Measurements from ENCODE around the gene FAM219A.

FAM219A gene

GRCh38 chr9:34465468-34465867, 7.1 kb upstream of the FAM219A start:
- Histone ChIP-seq H3K4me2 (ENCODE audit: low read depth, low read length, poor library complexity, severe bottlenecking) (no peak overlapping the region), H3F3A (ENCODE audit: insufficient read depth) (no peaks in the 10 kb centered on the region), H4K20me1 (ENCODE audit: low read depth, low read length) (no peaks in the 10 kb centered on the region; the same call in 1 of the 2 replicates), H2AFZ (ENCODE audit: low read depth, low read length, severe bottlenecking) (no peak overlapping the region), H3K27ac (ENCODE audit: low read depth, low read length) (no peak overlapping the region), H3K36me3 (ENCODE audit: low read length) (no peaks in the 10 kb centered on the region), H3K9ac (ENCODE audit: low read length) (no peak overlapping the region), H3K4me3 (ENCODE audit: insufficient read depth, low read length, poor library complexity, severe bottlenecking) (no peak overlapping the region), H3K9me2 (replicated peaks; ENCODE audit: insufficient read depth, low read length) (no peaks in the 10 kb centered on the region), H3K79me2 (ENCODE audit: insufficient read depth, low read length) (no peaks in the 10 kb centered on the region), H3K27me3 (ENCODE audit: low read length) (no peaks in the 10 kb centered on the region; the same call in 1 of the 2 replicates), H3K9me3 (ENCODE audit: insufficient read depth, low read length) (no peaks in the 10 kb centered on the region)
- TF ChIP-seq EZH2phosphoT487 (conservative IDR thresholded peaks at IDR 0.05; ENCODE audit: low read length), result no peak
- no peak for TF ChIP-seq CTCF (IDR thresholded peaks at IDR 0.05; ENCODE audit: insufficient read depth, low read length, poor library complexity, severe bottlenecking)

GRCh38 chr9:34464571-34464970, 6.2 kb upstream of the FAM219A start:
- Histone ChIP-seq H3K27ac (ENCODE audit: low read depth, low read length) (no peak overlapping the region), H3K4me3 (ENCODE audit: insufficient read depth, low read length, poor library complexity, severe bottlenecking) (no peak overlapping the region), H3K9ac (ENCODE audit: low read length) (no peak overlapping the region), H3K9me2 (replicated peaks; ENCODE audit: insufficient read depth, low read length) (no peaks in the 10 kb centered on the region), H3K4me2 (ENCODE audit: low read depth, low read length, poor library complexity, severe bottlenecking) (no peak overlapping the region), H3K79me2 (ENCODE audit: insufficient read depth, low read length) (no peaks in the 10 kb centered on the region), H3K36me3 (ENCODE audit: low read length) (no peaks in the 10 kb centered on the region), H3K9me3 (ENCODE audit: insufficient read depth, low read length) (no peaks in the 10 kb centered on the region), H3K27me3 (ENCODE audit: low read length) (no peaks in the 10 kb centered on the region; the same call in 1 of the 2 replicates), H2AFZ (ENCODE audit: low read depth, low read length, severe bottlenecking) (no peak overlapping the region), H4K20me1 (ENCODE audit: low read depth, low read length) (no peaks in the 10 kb centered on the region), H3F3A (ENCODE audit: insufficient read depth) (no peaks in the 10 kb centered on the region)
- no peak for TF ChIP-seq CTCF (IDR thresholded peaks at IDR 0.05; ENCODE audit: insufficient read depth, low read length, poor library complexity, severe bottlenecking)

- Histone ChIP-seq H3K27me3 (ENCODE audit: low read length) (no peaks in the 10 kb centered on the region; the same call in 1 of the 2 replicates), H3K27ac (ENCODE audit: low read depth, low read length) (no peak overlapping the region), H4K20me1 (ENCODE audit: low read depth, low read length) (no peaks in the 10 kb centered on the region), H3K4me2 (ENCODE audit: low read depth, low read length, poor library complexity, severe bottlenecking) (no peak overlapping the region), H3K9ac (ENCODE audit: low read length) (no peak overlapping the region), H3F3A (ENCODE audit: insufficient read depth) (no peaks in the 10 kb centered on the region), H3K9me2 (replicated peaks; ENCODE audit: insufficient read depth, low read length) (no peaks in the 10 kb centered on the region), H2AFZ (ENCODE audit: low read depth, low read length, severe bottlenecking) (no peak overlapping the region), H3K4me3 (ENCODE audit: insufficient read depth, low read length, poor library complexity, severe bottlenecking) (no peak overlapping the region), H3K36me3 (ENCODE audit: low read length) (no peaks in the 10 kb centered on the region), H3K9me3 (ENCODE audit: insufficient read depth, low read length) (no peaks in the 10 kb centered on the region), H3K79me2 (ENCODE audit: insufficient read depth, low read length) (no peaks in the 10 kb centered on the region)
- TF ChIP-seq EZH2phosphoT487 (conservative IDR thresholded peaks at IDR 0.05; ENCODE audit: low read length), result no peak
- no peak for TF ChIP-seq CTCF (IDR thresholded peaks at IDR 0.05; ENCODE audit: insufficient read depth, low read length, poor library complexity, severe bottlenecking)
These were observed 5.5 kb upstream of the FAM219A start for GRCh38 chr9:34463901-34464232.

All from SU-DHL-6 (cell line).